Measurements from ENCODE around the gene IRAK1BP1. TPM values are rescaled to one million over a fixed set of nuclear protein-coding genes. Genes with fewer than 3 reads are reported as not detected.
A peak's percentile ranks its signal among the peaks of the same experiment; 100 is the strongest.

The IRAK1BP1 gene
- total RNA-seq, 1 donor from 2014 or later: 13.8 TPM

DNA sequence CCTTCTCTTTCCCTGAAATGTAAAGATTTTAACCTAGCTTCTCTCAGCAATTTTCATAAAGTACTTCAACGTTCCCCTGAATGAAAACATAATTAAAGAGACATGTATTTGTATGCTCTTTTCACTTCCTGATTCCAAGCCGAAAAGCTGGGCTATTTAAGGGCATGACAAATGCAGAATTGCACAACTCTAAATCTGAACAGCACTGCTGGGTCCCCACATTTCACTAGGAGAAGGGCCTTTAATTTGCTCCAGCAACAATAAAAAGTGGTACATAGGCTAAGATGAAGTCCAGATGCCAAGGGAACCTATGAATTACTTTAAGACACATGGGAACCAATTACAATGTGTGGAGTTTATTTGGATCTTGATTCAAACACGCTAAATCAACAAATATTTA, 42.0 kb downstream of the IRAK1BP1 start:
- TF ChIP-seq EZH2phosphoT487 (IDR thresholded peaks at IDR 0.05) (no peak), EZH2 (IDR thresholded peaks at IDR 0.05) (no peak)
- TF ChIP-seq, protein P1, sequence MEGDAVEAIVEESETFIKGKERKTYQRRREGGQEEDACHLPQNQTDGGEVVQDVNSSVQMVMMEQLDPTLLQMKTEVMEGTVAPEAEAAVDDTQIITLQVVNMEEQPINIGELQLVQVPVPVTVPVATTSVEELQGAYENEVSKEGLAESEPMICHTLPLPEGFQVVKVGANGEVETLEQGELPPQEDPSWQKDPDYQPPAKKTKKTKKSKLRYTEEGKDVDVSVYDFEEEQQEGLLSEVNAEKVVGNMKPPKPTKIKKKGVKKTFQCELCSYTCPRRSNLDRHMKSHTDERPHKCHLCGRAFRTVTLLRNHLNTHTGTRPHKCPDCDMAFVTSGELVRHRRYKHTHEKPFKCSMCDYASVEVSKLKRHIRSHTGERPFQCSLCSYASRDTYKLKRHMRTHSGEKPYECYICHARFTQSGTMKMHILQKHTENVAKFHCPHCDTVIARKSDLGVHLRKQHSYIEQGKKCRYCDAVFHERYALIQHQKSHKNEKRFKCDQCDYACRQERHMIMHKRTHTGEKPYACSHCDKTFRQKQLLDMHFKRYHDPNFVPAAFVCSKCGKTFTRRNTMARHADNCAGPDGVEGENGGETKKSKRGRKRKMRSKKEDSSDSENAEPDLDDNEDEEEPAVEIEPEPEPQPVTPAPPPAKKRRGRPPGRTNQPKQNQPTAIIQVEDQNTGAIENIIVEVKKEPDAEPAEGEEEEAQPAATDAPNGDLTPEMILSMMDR (IDR thresholded peaks at IDR 0.05): no peak
- H3K9ac ChIP-seq: no peak overlapping the region
- H3K27ac ChIP-seq: no peak overlapping the region
- no peak overlapping the region for H3K4me2 ChIP-seq
- Mint-ChIP-seq H3K27me3 (ENCODE audit: insufficient read depth, low read depth) (peaks cover 7% of the 10 kb centered on the region), H3K4me3 (no peak overlapping the region), H3K27ac (no peak overlapping the region), H3K4me1 (no peaks in the 10 kb centered on the region), H3K36me3 (peaks cover 13% of the 10 kb centered on the region), H3K9me3 (peaks cover 9% of the 10 kb centered on the region)
- H3K9me3 ChIP-seq (ENCODE audit: low read depth): no peaks in the 10 kb centered on the region
- no peaks in the 10 kb centered on the region for H3F3A ChIP-seq (ENCODE audit: low read depth)
- H2AFZ ChIP-seq (replicated peaks): no peak overlapping the region
- DNase-seq (ENCODE audit: low spot score): no peak
- H4K20me1 ChIP-seq (ENCODE audit: low read depth): no peaks in the 10 kb centered on the region
- H3K36me3 ChIP-seq: no peaks in the 10 kb centered on the region
- peaks cover 3% of the 10 kb centered on the region for H3K4me1 ChIP-seq
- no peak overlapping the region for H3K4me3 ChIP-seq
- no peaks in the 10 kb centered on the region for H3K79me2 ChIP-seq (ENCODE audit: low read depth)
- peaks cover 30% of the 10 kb centered on the region for H3K27me3 ChIP-seq

DNA sequence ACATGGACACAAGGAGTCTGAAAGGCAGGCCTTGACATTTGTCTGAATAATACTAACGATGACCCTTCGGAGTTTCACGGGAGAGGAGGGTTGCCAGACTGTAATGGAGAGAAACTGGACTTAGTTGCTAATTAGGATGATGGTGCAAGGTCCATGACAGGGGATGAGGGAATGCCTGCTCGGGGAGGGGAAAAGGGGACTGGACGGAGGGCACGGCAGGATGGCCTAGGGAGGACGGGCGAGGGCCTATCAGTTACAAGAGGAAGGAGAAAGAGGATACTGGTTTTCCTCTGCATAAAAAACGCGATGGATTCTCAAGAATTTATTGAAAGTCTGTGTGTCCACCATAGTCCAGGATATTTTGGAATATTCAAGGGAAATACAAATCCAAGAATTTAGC, 42.7 kb downstream of the IRAK1BP1 start:
- Histone ChIP-seq H3K79me2 (ENCODE audit: low read depth) (no peaks in the 10 kb centered on the region), H3K4me2 (peak overlapping the region; percentile 90), H3K27me3 (peaks cover 30% of the 10 kb centered on the region), H3K4me3 (peak overlapping the region; percentile 60), H3F3A (ENCODE audit: low read depth) (no peaks in the 10 kb centered on the region), H3K9me3 (ENCODE audit: low read depth) (no peaks in the 10 kb centered on the region), H2AFZ (replicated peaks) (no peak overlapping the region), H3K9ac (no peak overlapping the region), H3K36me3 (no peaks in the 10 kb centered on the region), H4K20me1 (ENCODE audit: low read depth) (no peaks in the 10 kb centered on the region), H3K27ac (no peak overlapping the region), H3K4me1 (peaks cover 3% of the 10 kb centered on the region)
- peaks cover 7% of the 10 kb centered on the region for H3K27me3 Mint-ChIP-seq (ENCODE audit: insufficient read depth, low read depth)
- H3K36me3 Mint-ChIP-seq: peaks cover 13% of the 10 kb centered on the region
- DNase-seq (ENCODE audit: low spot score): no peak
- H3K4me1 Mint-ChIP-seq: no peaks in the 10 kb centered on the region
- peak overlapping the region; percentile 73 for H3K4me3 Mint-ChIP-seq
- peaks cover 9% of the 10 kb centered on the region for H3K9me3 Mint-ChIP-seq
- TF ChIP-seq EZH2 (IDR thresholded peaks at IDR 0.05): no peak
- TF ChIP-seq, protein P1 (IDR thresholded peaks at IDR 0.05): no peak
- no peak for TF ChIP-seq EZH2phosphoT487 (IDR thresholded peaks at IDR 0.05)
- H3K27ac Mint-ChIP-seq: no peak overlapping the region

DNA sequence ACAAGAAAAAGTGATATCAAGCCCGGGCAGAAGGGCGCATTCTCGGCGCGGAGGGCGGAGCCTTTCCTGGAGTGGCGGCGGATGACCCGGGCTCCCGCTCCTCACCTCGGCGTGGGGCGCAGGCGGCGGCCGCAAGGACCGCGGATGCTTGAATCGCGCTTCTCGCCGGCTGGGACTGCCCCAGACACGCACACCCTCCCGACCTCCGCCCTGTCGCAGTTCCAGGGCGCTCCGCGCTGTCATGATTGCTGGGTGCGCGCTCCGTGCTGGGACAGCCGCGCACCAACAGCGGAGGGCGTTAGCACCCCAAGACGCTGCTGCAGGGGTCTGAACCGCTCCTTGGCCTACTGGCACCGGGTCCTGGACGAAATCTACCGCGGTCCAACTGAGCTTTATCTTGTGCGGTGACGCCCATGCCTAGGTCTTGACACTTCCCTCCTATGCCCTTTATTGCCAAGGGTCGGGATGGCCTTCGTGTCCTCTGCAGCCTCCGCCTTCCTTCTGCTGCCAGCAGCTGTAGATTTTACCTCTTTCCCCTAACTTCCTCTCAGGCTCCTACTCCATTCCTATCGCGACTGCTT, 43.3 kb downstream of the IRAK1BP1 start:
- Histone ChIP-seq H3K27ac (no peak overlapping the region), H3K4me3 (peak overlapping the region; percentile 60), H3K9me3 (ENCODE audit: low read depth) (no peaks in the 10 kb centered on the region), H3F3A (ENCODE audit: low read depth) (no peaks in the 10 kb centered on the region), H3K4me1 (peaks cover 3% of the 10 kb centered on the region), H3K4me2 (peak overlapping the region; percentile 90), H2AFZ (replicated peaks) (peak overlapping the region; percentile 84), H3K27me3 (peaks cover 30% of the 10 kb centered on the region), H3K79me2 (ENCODE audit: low read depth) (no peaks in the 10 kb centered on the region), H3K9ac (no peak overlapping the region), H4K20me1 (ENCODE audit: low read depth) (no peaks in the 10 kb centered on the region), H3K36me3 (no peaks in the 10 kb centered on the region)
- Mint-ChIP-seq H3K27me3 (ENCODE audit: insufficient read depth, low read depth) (peaks cover 7% of the 10 kb centered on the region), H3K4me3 (peak overlapping the region; percentile 77), H3K27ac (no peak overlapping the region), H3K4me1 (no peaks in the 10 kb centered on the region), H3K36me3 (peaks cover 13% of the 10 kb centered on the region), H3K9me3 (peaks cover 9% of the 10 kb centered on the region)
- TF ChIP-seq EZH2 (IDR thresholded peaks at IDR 0.05) (no peak), EZH2phosphoT487 (IDR thresholded peaks at IDR 0.05) (peak; percentile 58)
- TF ChIP-seq, protein P1 (IDR thresholded peaks at IDR 0.05): no peak
- peak; percentile 78 for DNase-seq (ENCODE audit: low spot score)

Measured in neural progenitor cell (in vitro differentiated cells).